GM12878 (cell line): ENCODE measurements around the gene DDX42. TPM values are rescaled to one million over a fixed set of nuclear protein-coding genes. Genes with fewer than 3 reads are reported as not detected.

Experiments
- CHD1 ChIP-seq: IDR thresholded peaks from 2 replicates; pipeline ENCODE4 v1.6.1; 2012; ENCODE audit warnings: low read depth, low read length, improper control_type of control experiment
- CHD4 ChIP-seq: fragments of 200-600 bp; sonication (generic); IDR thresholded peaks from 2 replicates; pipeline ENCODE4 v1.6.1; 2016; ENCODE audit warnings: mild to moderate bottlenecking
- FOXK2 ChIP-seq: fragments of 450-650 bp; IDR thresholded peaks from 2 replicates; pipeline ENCODE4 v1.6.1; 2017; ENCODE audit warnings: mild to moderate bottlenecking, moderate library complexity
- HDAC2 ChIP-seq: fragments of 200-600 bp; sonication (generic); IDR thresholded peaks from 2 replicates; pipeline ENCODE4 v1.6.1; 2017
- MTA2 ChIP-seq: fragments of 450-650 bp; IDR thresholded peaks from 2 replicates; pipeline ENCODE4 v1.6.1; 2016; ENCODE audit warnings: low read depth, mild to moderate bottlenecking, moderate library complexity
- MYC ChIP-seq: IDR thresholded peaks from 2 replicates; pipeline ENCODE4 v1.6.1; 2011; ENCODE audit warnings: mild to moderate bottlenecking, low read length, moderate library complexity, inconsistent platforms; ENCODE audit not compliant: insufficient read depth, insufficient replicate concordance, insufficient read length, severe bottlenecking
- NBN ChIP-seq: fragments of 450-650 bp; IDR thresholded peaks from 2 replicates; pipeline ENCODE4 v1.6.1; 2016
- NKRF ChIP-seq: fragments of 450-650 bp; conservative IDR thresholded peaks from 2 replicates; pipeline ENCODE4 v1.6.1; 2017; ENCODE audit warnings: mild to moderate bottlenecking, moderate library complexity
- PAX8 ChIP-seq: fragments of 450-650 bp; IDR thresholded peaks from 2 replicates; pipeline ENCODE4 v1.6.1; 2017; ENCODE audit warnings: mild to moderate bottlenecking, moderate library complexity
- PBX3 ChIP-seq: IDR thresholded peaks from 2 replicates; pipeline ENCODE4 v1.6.1; 2011; ENCODE audit warnings: mild to moderate bottlenecking, low read depth, low read length, moderate library complexity; ENCODE audit not compliant: insufficient replicate concordance
- PKNOX1 ChIP-seq: fragments of 450-650 bp; IDR thresholded peaks from 2 replicates; pipeline ENCODE4 v1.6.1; 2016; ENCODE audit warnings: mild to moderate bottlenecking
- RAD21 ChIP-seq: IDR thresholded peaks from 2 replicates; pipeline ENCODE4 v1.6.1; 2011; ENCODE audit warnings: mild to moderate bottlenecking, low read depth, low read length, moderate library complexity; ENCODE audit not compliant: insufficient read depth
- RAD51 ChIP-seq: fragments of 450-650 bp; IDR thresholded peaks from 2 replicates; pipeline ENCODE4 v1.6.1; 2016; ENCODE audit warnings: moderate library complexity, mild to moderate bottlenecking, inconsistent platforms
- RUNX3 ChIP-seq: IDR thresholded peaks from 2 replicates; pipeline ENCODE4 v1.6.1; 2012; ENCODE audit warnings: low read length, inconsistent platforms
- SPI1 ChIP-seq: IDR thresholded peaks from 2 replicates; pipeline ENCODE4 v1.6.1; 2011; ENCODE audit warnings: low read depth, mild to moderate bottlenecking, low read length, moderate library complexity, borderline replicate concordance; ENCODE audit not compliant: insufficient read depth
- TARDBP ChIP-seq: IDR thresholded peaks from 2 replicates; pipeline ENCODE4 v1.6.1; 2016; ENCODE audit warnings: borderline replicate concordance
- TCF3 ChIP-seq: IDR thresholded peaks from 2 replicates; pipeline ENCODE4 v1.6.1; 2012; ENCODE audit warnings: low read depth, mild to moderate bottlenecking, low read length, borderline replicate concordance; ENCODE audit not compliant: insufficient read depth
- USF2 ChIP-seq: IDR thresholded peaks from 2 replicates; pipeline ENCODE4 v1.6.1; 2011; ENCODE audit warnings: low read depth, low read length, improper control_type of control experiment, borderline replicate concordance
- ZNF207 ChIP-seq: fragments of 450-650 bp; IDR thresholded peaks from 2 replicates; pipeline ENCODE4 v1.6.1; 2014; ENCODE audit warnings: antibody characterized with exemption, mild to moderate bottlenecking, borderline replicate concordance
- ZNF592 ChIP-seq: fragments of 450-650 bp; IDR thresholded peaks from 2 replicates; pipeline ENCODE4 v1.6.1; 2017; ENCODE audit warnings: mild to moderate bottlenecking, moderate library complexity
- ZNF622 ChIP-seq: fragments of 450-650 bp; IDR thresholded peaks from 2 replicates; pipeline ENCODE4 v1.6.1; 2017; ENCODE audit warnings: mild to moderate bottlenecking, inconsistent platforms
- ZSCAN29 ChIP-seq: fragments of 450-650 bp; IDR thresholded peaks from 2 replicates; pipeline ENCODE4 v1.6.1; 2017; ENCODE audit warnings: mild to moderate bottlenecking, moderate library complexity
- polyA plus RNA-seq, 11 experiments: library from polyadenylated mRNA; depleted of rRNA in 4 of 11; unstranded in 6 of 11; stranded (reverse) in 5 of 11; fragments of >200 nt; fragmentation: Nextera tagmentation in 4 of 11; fragmentation: Illumina TruSeq in 1 of 11; extraction: Ambion mirVana in 4 of 11; extraction: Trizol in 1 of 11; gene quantifications; 1 replicate in 1 of 11; 2 replicates in 10 of 11; pipeline versions ENCODE4 v1.2.1 to v1.2.3, GENCODE V29; 2011 to 2016; ENCODE audit warnings: inconsistent platforms in 2 of 11, missing spikeins in 2 of 11, low read depth in 1 of 11
- total RNA-seq, 4 experiments: library from RNA; depleted of rRNA in 3 of 4; stranded (reverse); fragments of >200 nt in 3 of 4; fragmentation: Illumina TruSeq in 1 of 4; extraction: Trizol in 1 of 4; gene quantifications; 2 replicates each; pipeline versions ENCODE4 v1.2.1 to v1.2.3, GENCODE V29; 2013 to 2021

Gene DDX42
- total and polyA plus RNA-seq, 10 of the 15 experiments (the other 5 are each of a cell fraction or from before 2014, with no cell fraction given) = 14.6 to 147 (median 65.3) TPM

- peak; percentile 52; the same call in 1 of the 2 replicates for TF ChIP-seq ZNF207
- TF ChIP-seq PBX3 = no peak
- TF ChIP-seq ZNF592 = peak; percentile 100
- no peak for TF ChIP-seq RAD21
- no peak for TF ChIP-seq CHD4
- peak; percentile 28; the same call in 1 of the 2 replicates for TF ChIP-seq SPI1
- no peak for TF ChIP-seq PAX8
- no peak for TF ChIP-seq CHD1
- TF ChIP-seq NKRF = peak; percentile 92
- no peak for TF ChIP-seq HDAC2
- TF ChIP-seq TCF3 = peak; percentile 58; the same call in 1 of the 2 replicates
- TF ChIP-seq USF2 = no peak
- no peak for TF ChIP-seq ZSCAN29
- TF ChIP-seq MYC = peak; percentile 15
- TF ChIP-seq ZNF622 = no peak
- no peak; the same call in 1 of the 2 replicates for TF ChIP-seq TARDBP
- no peak for TF ChIP-seq RAD51
- peak; percentile 95 for TF ChIP-seq MTA2
- peak; percentile 89 for TF ChIP-seq RUNX3
- TF ChIP-seq NBN = peak; percentile 72
- TF ChIP-seq PKNOX1 = peak; percentile 68
- no peak for TF ChIP-seq FOXK2
Measured at GRCh38 chr17:63827002-63827800, 53.2 kb downstream of the DDX42 start, which contains the start of the genes FTSJ3 and PSMC5 (continued).
